Measurements from ENCODE around the gene CDK5. TPM values are rescaled to one million over a fixed set of nuclear protein-coding genes. Genes with fewer than 3 reads are reported as not detected.

Gene CDK5
- total RNA-seq, 1 donor from 2014 or later, result 24.1 TPM

- Mint-ChIP-seq H3K4me3 (ENCODE audit: low read depth) (peak overlapping the region; percentile 79), H3K9me3 (no peaks in the 10 kb centered on the region), H3K4me1 (ENCODE audit: low read depth) (peaks cover 45% of the 10 kb centered on the region), H3K27me3 (ENCODE audit: low read depth) (no peaks in the 10 kb centered on the region), H3K36me3 (ENCODE audit: low read depth) (peaks cover 6% of the 10 kb centered on the region), H3K27ac (peak overlapping the region; percentile 82)
- peak; percentile 67 for DNase-seq (ENCODE audit: low spot score)
- intact Hi-C loops (cut with micrococcal nuclease), result no loop called here
Observed at GRCh38 chr7:151008511-151009323, 49.0 kb downstream of the CDK5 start.

- intact Hi-C loops (cut with micrococcal nuclease), result no loop called here
- Mint-ChIP-seq H3K4me3 (ENCODE audit: low read depth) (peak overlapping the region; percentile 79), H3K27me3 (ENCODE audit: low read depth) (no peaks in the 10 kb centered on the region), H3K27ac (peak overlapping the region; percentile 82), H3K36me3 (ENCODE audit: low read depth) (peaks cover 6% of the 10 kb centered on the region), H3K4me1 (ENCODE audit: low read depth) (peaks cover 45% of the 10 kb centered on the region), H3K9me3 (no peaks in the 10 kb centered on the region)
- DNase-seq (ENCODE audit: low spot score), result peak; percentile 38
Observed at GRCh38 chr7:151008143-151008510, 49.6 kb downstream of the CDK5 start.

GRCh38 chr7:151007469-151007898, 50.2 kb downstream of the CDK5 start:
- H3K4me1 Mint-ChIP-seq (ENCODE audit: low read depth), result peaks cover 40% of the 10 kb centered on the region
- peak overlapping the region; percentile 77 for H3K27ac Mint-ChIP-seq
- H3K4me3 Mint-ChIP-seq (ENCODE audit: low read depth), result peak overlapping the region; percentile 79
- no peak for DNase-seq (ENCODE audit: low spot score)
- no peaks in the 10 kb centered on the region for H3K9me3 Mint-ChIP-seq
- intact Hi-C loops (cut with micrococcal nuclease), result no loop called here
- peaks cover 3% of the 10 kb centered on the region for H3K36me3 Mint-ChIP-seq (ENCODE audit: low read depth)
- H3K27me3 Mint-ChIP-seq (ENCODE audit: low read depth), result no peaks in the 10 kb centered on the region

GRCh38 chr7:151006590-151007300, 51.0 kb downstream of the CDK5 start:
- DNase-seq (ENCODE audit: low spot score), result no peak
- Mint-ChIP-seq H3K36me3 (ENCODE audit: low read depth) (no peaks in the 10 kb centered on the region), H3K4me1 (ENCODE audit: low read depth) (peaks cover 33% of the 10 kb centered on the region), H3K27ac (no peak overlapping the region), H3K4me3 (ENCODE audit: low read depth) (no peak overlapping the region), H3K27me3 (ENCODE audit: low read depth) (no peaks in the 10 kb centered on the region), H3K9me3 (no peaks in the 10 kb centered on the region)
- intact Hi-C loops (cut with micrococcal nuclease), result no loop called here

GRCh38 chr7:151005566-151005965, 52.1 kb downstream of the CDK5 start:
- Mint-ChIP-seq H3K4me1 (ENCODE audit: low read depth) (peaks cover 26% of the 10 kb centered on the region), H3K9me3 (no peaks in the 10 kb centered on the region), H3K27me3 (ENCODE audit: low read depth) (no peaks in the 10 kb centered on the region), H3K27ac (no peak overlapping the region), H3K4me3 (ENCODE audit: low read depth) (no peak overlapping the region), H3K36me3 (ENCODE audit: low read depth) (no peaks in the 10 kb centered on the region)
- no peak for DNase-seq (ENCODE audit: low spot score)
- intact Hi-C loops (cut with micrococcal nuclease), result no loop called here

Other genes with a start within 250 kb of the CDK5 start
- 0.16 TPM in 1 of 2 replicates, not detected in the other for gene AOC1, start 205.4 kb downstream of the CDK5 start, total RNA-seq
- gene KCNH2, start 79.6 kb downstream of the CDK5 start, total RNA-seq, result 0.30 and 0.41 TPM in 2 replicates
- gene NOS3, start 66.9 kb downstream of the CDK5 start, total RNA-seq, result 9.8 TPM in 2 replicates
- 5.0 and 6.4 TPM in 2 replicates for gene ATG9B, start 33.4 kb downstream of the CDK5 start, total RNA-seq
- 59.5 and 59.6 TPM in 2 replicates for gene ABCB8, start 29.4 kb downstream of the CDK5 start, total RNA-seq
- 3.3 and 4.0 TPM in 2 replicates for gene ASIC3, start 9.4 kb downstream of the CDK5 start, total RNA-seq
- 106 and 109 TPM in 2 replicates for gene SLC4A2, start 1.7 kb upstream of the CDK5 start, total RNA-seq
- 83.2 and 85.2 TPM in 2 replicates for gene FASTK, start 22.9 kb upstream of the CDK5 start, total RNA-seq
- gene TMUB1, start 25.6 kb upstream of the CDK5 start, total RNA-seq, result 57.4 and 60.8 TPM in 2 replicates
- 62.5 and 64.4 TPM in 2 replicates for gene AGAP3, start 28.6 kb upstream of the CDK5 start, total RNA-seq
- not detected in 2 replicates for gene GBX1, start 109.8 kb upstream of the CDK5 start, total RNA-seq
- not detected in 2 replicates for gene ASB10, start 129.4 kb upstream of the CDK5 start, total RNA-seq
- not detected in 2 replicates for gene H2BK1, start 152.6 kb upstream of the CDK5 start, total RNA-seq
- 63.4 and 69.2 TPM in 2 replicates for gene ABCF2, start 169.3 kb upstream of the CDK5 start, total RNA-seq
- 43.8 and 46.0 TPM in 2 replicates for gene CHPF2, start 174.6 kb upstream of the CDK5 start, total RNA-seq
- gene SMARCD3, start 190.8 kb upstream of the CDK5 start, total RNA-seq, result 2.9 and 3.3 TPM in 2 replicates